LNCaP clone FGC (cell line): ENCODE results near the gene GATA1.

ENCODE experiments used
- DNase-seq: peaks from one replicate; pipeline ENCODE4 v3.0.0-alpha.2; 2011; ENCODE audit warnings: low read depth
- H3K4me3 ChIP-seq: 2 replicates; pipeline ENCODE4 v1.5.1; 2011; ENCODE audit warnings: mild to moderate bottlenecking, low read depth, low read length, control low read depth
- CTCF ChIP-seq: IDR thresholded peaks from 2 replicates; pipeline ENCODE4 v1.5.1; 2012; ENCODE audit warnings: mild to moderate bottlenecking; ENCODE audit not compliant: control insufficient read depth, insufficient read depth; ENCODE audit errors: extremely low read depth

Gene GATA1

GRCh38 chrX:48786341-48786800 is at the start of gene GATA1:
Gene GATA1, plus strand, starts transcription at chrX:48786590. Its CDS starts 4,520 bp downstream, at chrX:48791110.
- TF ChIP-seq CTCF, result no peak
- no peak within 1 kb of the TSS for H3K4me3 ChIP-seq
- no peak for DNase-seq

- peak overlapping the region; percentile 66 for H3K4me3 ChIP-seq
- TF ChIP-seq CTCF, result no peak
- no peak for DNase-seq
Measured at GRCh38 chrX:48736878-48737212, 49.5 kb upstream of the GATA1 start.

- peak overlapping the region; percentile 66 for H3K4me3 ChIP-seq
- TF ChIP-seq CTCF, result no peak
Measured at GRCh38 chrX:48737213-48737938, 49.0 kb upstream of the GATA1 start.

GRCh38 chrX:48737940-48738339 is 48.5 kb upstream of the GATA1 start:
- no peak for DNase-seq
- H3K4me3 ChIP-seq, result peak overlapping the region; percentile 66
- no peak for TF ChIP-seq CTCF

More at GRCh38 chrX:48737213-48737938, 49.0 kb upstream of the GATA1 start:
- peak; percentile 97 for DNase-seq

GRCh38 chrX:48741834-48742233 is 44.6 kb upstream of the GATA1 start:
- TF ChIP-seq CTCF, result no peak
- H3K4me3 ChIP-seq, result no peak overlapping the region
- no peak for DNase-seq

- no peak for DNase-seq
- no peak for TF ChIP-seq CTCF
- no peak overlapping the region for H3K4me3 ChIP-seq
Measured at GRCh38 chrX:48745222-48745621, 41.2 kb upstream of the GATA1 start.
